RWPE1 (cell line): ENCODE measurements around the gene GSC2.

Experiments used
- CTCF ChIA-PET: fragments of 350-600 bp; sonication (Branson Sonifier 250); formaldehyde crosslinking; extraction: SDS; loops from one replicate; lab custom pipeline; 2021; lab: Yijun Ruan, JAX
- POLR2A ChIA-PET: fragments of 400-600 bp; formaldehyde crosslinking; extraction: SDS; loops from one replicate; lab custom pipeline; 2020; ENCODE audit warnings: antibody characterized with exemption; ENCODE audit not compliant: low non-redundant PET; lab: Yijun Ruan, JAX
- DNase-seq: peaks from one replicate; pipeline ENCODE4 v3.0.0; 2012; ENCODE audit warnings: low spot score
- H3K27ac ChIP-seq: fragments of 450-650 bp; 2 replicates; pipeline ENCODE4 v1.5.1; 2017
- CTCF ChIP-seq: fragments of 450-650 bp; conservative IDR thresholded peaks from 2 replicates; pipeline ENCODE4 v1.5.1; 2017; ENCODE audit warnings: low read depth, mild to moderate bottlenecking

GSC2 gene

GRCh38 chr22:19152942-19153883, 3.1 kb upstream of the GSC2 start:
- ChIA-PET POLR2A (no interaction called here), CTCF (interaction anchor here (0.7 kb wide), 1 partner anchor 21 kb away, joined by 3 read pairs; no protein-coding TSS in a partner anchor)
- no peak for DNase-seq
- no peak overlapping the region for H3K27ac ChIP-seq
- TF ChIP-seq CTCF, result no peak

- H3K27ac ChIP-seq, result no peak overlapping the region
- DNase-seq, result no peak
- POLR2A ChIA-PET, result no interaction called here
- CTCF ChIA-PET, result no interaction called here
- TF ChIP-seq CTCF, result no peak
These were observed 1.5 kb upstream of the GSC2 start for GRCh38 chr22:19151329-19152191.

GRCh38 chr22:19150482-19151328, 613 bp upstream of the GSC2 start:
- H3K27ac ChIP-seq, result no peak overlapping the region
- CTCF ChIA-PET, result no interaction called here
- POLR2A ChIA-PET, result no interaction called here
- no peak for TF ChIP-seq CTCF
- no peak for DNase-seq

GRCh38 chr22:19149047-19149883, 827 bp downstream of the GSC2 start:
- POLR2A ChIA-PET, result no interaction called here
- TF ChIP-seq CTCF, result no peak
- DNase-seq, result no peak
- CTCF ChIA-PET, result no interaction called here
- H3K27ac ChIP-seq, result no peak overlapping the region

- TF ChIP-seq CTCF, result no peak
- H3K27ac ChIP-seq, result no peak overlapping the region
- DNase-seq, result no peak
- POLR2A ChIA-PET, result no interaction called here
- CTCF ChIA-PET, result no interaction called here
These were observed 1.6 kb downstream of the GSC2 start for GRCh38 chr22:19148417-19149046.
